ENCODE results near the gene XPNPEP1.

Gene XPNPEP1

DNA sequence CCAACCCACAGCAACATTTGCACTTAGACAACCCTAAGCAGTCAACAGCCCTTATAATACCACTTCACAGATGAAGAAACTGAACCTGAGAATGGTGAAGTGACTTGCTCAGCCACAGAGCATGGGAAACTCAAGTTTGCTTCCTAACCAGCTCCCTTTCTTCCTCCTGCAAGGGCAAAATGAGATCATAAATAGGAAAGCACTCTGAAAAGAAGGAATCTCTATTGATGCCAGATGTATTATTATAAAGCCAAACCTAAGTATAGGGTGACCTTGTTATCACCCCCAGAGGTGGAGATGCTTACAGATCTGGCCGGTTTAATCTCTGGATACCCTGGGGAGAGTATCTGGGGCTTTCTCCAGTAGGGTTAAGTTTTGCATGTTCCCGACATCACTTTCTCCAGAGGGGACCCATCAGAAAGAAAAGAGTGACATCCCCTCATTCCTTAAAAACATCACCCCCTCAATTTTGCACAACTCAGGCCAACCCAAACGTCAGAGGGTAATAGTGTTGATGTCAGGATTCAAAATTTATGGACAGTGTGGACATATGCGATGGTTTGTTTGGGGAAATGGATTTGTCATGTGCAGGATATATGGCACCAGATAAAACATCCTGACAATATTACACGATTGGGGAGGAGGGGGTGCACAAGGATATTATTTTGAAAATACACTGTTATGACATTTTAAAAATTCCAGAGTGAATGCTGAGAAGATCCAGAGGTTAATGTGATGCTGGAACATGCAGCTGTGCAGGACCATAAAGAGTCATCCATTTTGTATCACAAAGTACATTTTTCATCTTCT is 24.0 kb upstream of the XPNPEP1 start:
- TF ChIP-seq EZH2 (IDR thresholded peaks at IDR 0.05; ENCODE audit: borderline replicate concordance, low read length), result no peak
- TF ChIP-seq, protein P1, sequence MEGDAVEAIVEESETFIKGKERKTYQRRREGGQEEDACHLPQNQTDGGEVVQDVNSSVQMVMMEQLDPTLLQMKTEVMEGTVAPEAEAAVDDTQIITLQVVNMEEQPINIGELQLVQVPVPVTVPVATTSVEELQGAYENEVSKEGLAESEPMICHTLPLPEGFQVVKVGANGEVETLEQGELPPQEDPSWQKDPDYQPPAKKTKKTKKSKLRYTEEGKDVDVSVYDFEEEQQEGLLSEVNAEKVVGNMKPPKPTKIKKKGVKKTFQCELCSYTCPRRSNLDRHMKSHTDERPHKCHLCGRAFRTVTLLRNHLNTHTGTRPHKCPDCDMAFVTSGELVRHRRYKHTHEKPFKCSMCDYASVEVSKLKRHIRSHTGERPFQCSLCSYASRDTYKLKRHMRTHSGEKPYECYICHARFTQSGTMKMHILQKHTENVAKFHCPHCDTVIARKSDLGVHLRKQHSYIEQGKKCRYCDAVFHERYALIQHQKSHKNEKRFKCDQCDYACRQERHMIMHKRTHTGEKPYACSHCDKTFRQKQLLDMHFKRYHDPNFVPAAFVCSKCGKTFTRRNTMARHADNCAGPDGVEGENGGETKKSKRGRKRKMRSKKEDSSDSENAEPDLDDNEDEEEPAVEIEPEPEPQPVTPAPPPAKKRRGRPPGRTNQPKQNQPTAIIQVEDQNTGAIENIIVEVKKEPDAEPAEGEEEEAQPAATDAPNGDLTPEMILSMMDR (IDR thresholded peaks at IDR 0.05; ENCODE audit: low read length), result no peak
- Histone ChIP-seq H3K4me1 (ENCODE audit: insufficient read depth, low read length, severe bottlenecking) (no peaks in the 10 kb centered on the region), H3K79me2 (ENCODE audit: insufficient read depth, low read length) (no peaks in the 10 kb centered on the region), H3K4me3 (ENCODE audit: low read depth, low read length, poor library complexity, severe bottlenecking) (no peak overlapping the region), H3K9me3 (ENCODE audit: low read length) (no peaks in the 10 kb centered on the region), H2AFZ (ENCODE audit: low read length) (no peak overlapping the region), H4K20me1 (ENCODE audit: insufficient read depth, low read length) (no peaks in the 10 kb centered on the region), H3F3A (ENCODE audit: insufficient read depth, low read length) (no peaks in the 10 kb centered on the region), H3K27ac (ENCODE audit: low read depth, low read length, poor library complexity, severe bottlenecking) (no peak overlapping the region), H3K9me2 (ENCODE audit: low read depth, low read length) (no peaks in the 10 kb centered on the region), H3K9ac (ENCODE audit: low read length) (no peak overlapping the region), H3K36me3 (ENCODE audit: insufficient read depth, low read length) (no peaks in the 10 kb centered on the region), H3K4me2 (ENCODE audit: low read length) (no peak overlapping the region), H3K27me3 (ENCODE audit: insufficient read depth, low read length) (no peaks in the 10 kb centered on the region)

DNA sequence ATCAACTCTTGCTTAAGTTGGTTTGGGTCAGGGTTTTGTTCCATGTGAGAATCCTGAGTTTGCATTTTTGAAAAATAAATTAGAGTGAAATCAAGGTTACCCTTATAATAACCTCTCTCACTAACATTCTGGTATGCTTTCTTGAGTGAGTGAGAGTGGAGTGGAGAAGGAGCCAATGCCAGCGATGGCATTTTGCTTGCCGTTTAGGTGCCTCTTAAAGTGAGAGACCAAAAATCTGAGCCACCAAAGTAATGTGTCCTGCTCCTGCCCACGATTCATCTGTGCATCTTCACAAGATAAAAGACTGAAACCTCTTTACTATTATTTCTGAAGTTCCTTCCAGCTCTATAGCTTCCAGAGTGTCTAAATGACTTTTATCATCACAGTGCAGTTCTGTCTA is 23.4 kb upstream of the XPNPEP1 start:
- H3K4me1 ChIP-seq (ENCODE audit: insufficient read depth, low read length, severe bottlenecking), result no peaks in the 10 kb centered on the region
- H3K36me3 ChIP-seq (ENCODE audit: insufficient read depth, low read length), result no peaks in the 10 kb centered on the region
- H3K27ac ChIP-seq (ENCODE audit: low read depth, low read length, poor library complexity, severe bottlenecking), result no peak overlapping the region
- H3F3A ChIP-seq (ENCODE audit: insufficient read depth, low read length), result no peaks in the 10 kb centered on the region
- H2AFZ ChIP-seq (ENCODE audit: low read length), result no peak overlapping the region
- TF ChIP-seq, protein P1 (IDR thresholded peaks at IDR 0.05; ENCODE audit: low read length), result no peak
- no peak for TF ChIP-seq EZH2 (IDR thresholded peaks at IDR 0.05; ENCODE audit: borderline replicate concordance, low read length)
- H3K79me2 ChIP-seq (ENCODE audit: insufficient read depth, low read length), result no peaks in the 10 kb centered on the region
- no peaks in the 10 kb centered on the region for H4K20me1 ChIP-seq (ENCODE audit: insufficient read depth, low read length)
- H3K4me2 ChIP-seq (ENCODE audit: low read length), result no peak overlapping the region
- no peaks in the 10 kb centered on the region for H3K9me3 ChIP-seq (ENCODE audit: low read length)
- H3K4me3 ChIP-seq (ENCODE audit: low read depth, low read length, poor library complexity, severe bottlenecking), result no peak overlapping the region
- no peak overlapping the region for H3K9ac ChIP-seq (ENCODE audit: low read length)
- no peaks in the 10 kb centered on the region for H3K27me3 ChIP-seq (ENCODE audit: insufficient read depth, low read length)
- no peaks in the 10 kb centered on the region for H3K9me2 ChIP-seq (ENCODE audit: low read depth, low read length)

DNA sequence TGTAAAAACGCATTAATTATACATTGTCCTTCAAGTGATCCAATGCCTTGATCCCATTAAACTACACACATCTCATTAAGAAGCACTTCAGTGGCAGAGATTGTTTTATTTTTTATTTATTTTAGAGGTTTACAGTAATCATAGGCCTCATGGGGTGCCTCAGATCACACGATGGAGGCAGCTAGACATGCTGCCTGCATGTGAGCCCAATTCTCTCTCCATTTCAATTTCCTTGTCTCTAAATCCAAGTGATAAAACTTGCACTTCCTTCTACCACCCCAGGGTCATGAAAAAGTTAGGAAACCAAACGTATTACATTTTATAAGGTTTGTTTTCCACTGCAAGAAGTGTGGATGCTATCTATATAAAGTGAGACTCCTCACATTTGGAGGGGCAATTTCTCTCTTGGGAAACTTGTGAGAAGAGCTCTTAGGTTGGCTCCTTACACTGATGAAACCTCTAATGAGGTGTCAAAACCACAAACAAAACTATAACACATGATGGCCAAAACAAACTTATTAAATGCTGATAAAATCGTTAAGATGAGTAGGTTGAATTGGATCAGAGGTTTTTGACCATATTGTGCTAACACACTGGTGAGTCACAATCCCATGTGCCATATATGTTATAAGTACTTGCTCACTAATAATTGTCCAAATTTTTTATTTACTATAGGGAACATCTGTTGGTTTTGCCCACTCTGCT is 22.3 kb upstream of the XPNPEP1 start:
- Histone ChIP-seq H3K9ac (ENCODE audit: low read length) (no peak overlapping the region), H2AFZ (ENCODE audit: low read length) (no peak overlapping the region), H3K36me3 (ENCODE audit: insufficient read depth, low read length) (no peaks in the 10 kb centered on the region), H3F3A (ENCODE audit: insufficient read depth, low read length) (no peaks in the 10 kb centered on the region), H3K4me3 (ENCODE audit: low read depth, low read length, poor library complexity, severe bottlenecking) (no peak overlapping the region), H3K79me2 (ENCODE audit: insufficient read depth, low read length) (no peaks in the 10 kb centered on the region), H3K27me3 (ENCODE audit: insufficient read depth, low read length) (no peaks in the 10 kb centered on the region), H4K20me1 (ENCODE audit: insufficient read depth, low read length) (no peaks in the 10 kb centered on the region), H3K9me2 (ENCODE audit: low read depth, low read length) (no peaks in the 10 kb centered on the region), H3K4me1 (ENCODE audit: insufficient read depth, low read length, severe bottlenecking) (no peaks in the 10 kb centered on the region), H3K9me3 (ENCODE audit: low read length) (no peaks in the 10 kb centered on the region), H3K4me2 (ENCODE audit: low read length) (no peak overlapping the region), H3K27ac (ENCODE audit: low read depth, low read length, poor library complexity, severe bottlenecking) (no peak overlapping the region)
- TF ChIP-seq EZH2 (IDR thresholded peaks at IDR 0.05; ENCODE audit: borderline replicate concordance, low read length), result no peak
- TF ChIP-seq, protein P1 (IDR thresholded peaks at IDR 0.05; ENCODE audit: low read length), result no peak

Data from OCI-LY1 (cell line).